PC-9 (cell line): ENCODE measurements around the gene RNF130. TPM values are rescaled to one million over a fixed set of nuclear protein-coding genes. Genes with fewer than 3 reads are reported as not detected.

Experiments used
- BruUV-seq: library from RNA; stranded (reverse); fragments of 400-500 nt; replicated peaks from 2 replicates; lab custom pipeline; 2021; lab: Mats Ljungman, UMichigan
- CTCF ChIA-PET: fragments of 300-600 bp; sonication (Branson Sonifier 250); formaldehyde crosslinking; loops from one replicate; lab custom pipeline; 2022; ENCODE audit warnings: antibody characterized with exemption; lab: Charles Lee
- POLR2A ChIA-PET: fragments of 300-600 bp; sonication (Branson Sonifier 250); formaldehyde crosslinking; loops from one replicate; lab custom pipeline; 2022; ENCODE audit warnings: antibody characterized with exemption; ENCODE audit not compliant: unreplicated experiment; lab: Charles Lee
- DNase-seq, 2 experiments: peaks; one replicate each; pipeline versions ENCODE4 v3.0.0 to v3.0.0-alpha.2; 2015 to 2022; ENCODE audit warnings: mixed read lengths in 1 of 2
- H2AFZ ChIP-seq: fragments of 200-600 bp; sonication (generic); 2 replicates; pipeline ENCODE4 v1.8.1; 2017; ENCODE audit warnings: antibody characterized with exemption
- H3F3A ChIP-seq: fragments of 200-600 bp; sonication (generic); 2 replicates; pipeline ENCODE4 v1.8.1; 2017; ENCODE audit warnings: antibody characterized with exemption, mild to moderate bottlenecking, low read depth; ENCODE audit not compliant: insufficient read depth
- H3K27ac ChIP-seq: fragments of 200-600 bp; sonication (generic); 2 replicates; pipeline ENCODE4 v1.6.1; 2016; ENCODE audit warnings: mixed run types
- H3K27me3 ChIP-seq: fragments of 200-600 bp; sonication (generic); 2 replicates; pipeline ENCODE4 v1.6.1; 2016; ENCODE audit warnings: low read depth, mixed run types; ENCODE audit not compliant: insufficient read depth
- H3K36me3 ChIP-seq: fragments of 200-600 bp; sonication (generic); 2 replicates; pipeline ENCODE4 v1.6.1; 2016; ENCODE audit warnings: low read depth, mixed run types
- H3K4me1 ChIP-seq: fragments of 200-600 bp; sonication (generic); replicated peaks from 2 replicates; pipeline ENCODE4 v1.6.1; 2016; ENCODE audit warnings: mixed run types; ENCODE audit not compliant: insufficient read depth
- H3K4me2 ChIP-seq: fragments of 200-600 bp; sonication (generic); 2 replicates; pipeline ENCODE4 v1.6.1; 2017; ENCODE audit warnings: mixed run types
- H3K4me3 ChIP-seq: fragments of 200-600 bp; sonication (generic); 2 replicates; pipeline ENCODE4 v1.6.1; 2016; ENCODE audit warnings: mixed run types
- H3K79me2 ChIP-seq: fragments of 200-600 bp; sonication (generic); 2 replicates; pipeline ENCODE4 v1.6.1; 2017; ENCODE audit warnings: low read depth, mixed run types
- H3K9me2 ChIP-seq: fragments of 200-600 bp; sonication (generic); 2 replicates; pipeline ENCODE4 v1.8.1; 2017; ENCODE audit warnings: mild to moderate bottlenecking; ENCODE audit not compliant: insufficient read depth
- H3K9me3 ChIP-seq: fragments of 200-600 bp; sonication (generic); 2 replicates; pipeline ENCODE4 v1.8.1; 2016; ENCODE audit warnings: low read depth; ENCODE audit not compliant: insufficient read depth
- H4K20me1 ChIP-seq: fragments of 200-600 bp; sonication (generic); 2 replicates; pipeline ENCODE4 v1.8.1; 2017; ENCODE audit not compliant: insufficient read depth
- EZH2 ChIP-seq: fragments of 200-600 bp; sonication (generic); IDR thresholded peaks from 2 replicates; pipeline ENCODE4 v1.8.0; 2017; ENCODE audit warnings: antibody characterized with exemption, low read depth
- intact Hi-C: fragments of 100-400 bp; cut with micrococcal nuclease; formaldehyde crosslinking; loops from one replicate; pipeline ENCODE4 v1.10.0; 2022; ENCODE audit not compliant: unreplicated experiment
- total RNA-seq: library from RNA; stranded (reverse); gene quantifications from 2 replicates; pipeline ENCODE4 v1.2.3, GENCODE V29; 2021
- TF ChIP-seq, protein P1 (sequence below): fragments of 200-600 bp; sonication (generic); conservative IDR thresholded peaks from 2 replicates; pipeline ENCODE4 v1.6.1; 2017; ENCODE audit warnings: mixed run types, antibody characterized with exemption, mild to moderate bottlenecking, moderate library complexity

The RNF130 gene
- total RNA-seq, 1 experiment from 2014 or later, result 49.6 TPM

DNA sequence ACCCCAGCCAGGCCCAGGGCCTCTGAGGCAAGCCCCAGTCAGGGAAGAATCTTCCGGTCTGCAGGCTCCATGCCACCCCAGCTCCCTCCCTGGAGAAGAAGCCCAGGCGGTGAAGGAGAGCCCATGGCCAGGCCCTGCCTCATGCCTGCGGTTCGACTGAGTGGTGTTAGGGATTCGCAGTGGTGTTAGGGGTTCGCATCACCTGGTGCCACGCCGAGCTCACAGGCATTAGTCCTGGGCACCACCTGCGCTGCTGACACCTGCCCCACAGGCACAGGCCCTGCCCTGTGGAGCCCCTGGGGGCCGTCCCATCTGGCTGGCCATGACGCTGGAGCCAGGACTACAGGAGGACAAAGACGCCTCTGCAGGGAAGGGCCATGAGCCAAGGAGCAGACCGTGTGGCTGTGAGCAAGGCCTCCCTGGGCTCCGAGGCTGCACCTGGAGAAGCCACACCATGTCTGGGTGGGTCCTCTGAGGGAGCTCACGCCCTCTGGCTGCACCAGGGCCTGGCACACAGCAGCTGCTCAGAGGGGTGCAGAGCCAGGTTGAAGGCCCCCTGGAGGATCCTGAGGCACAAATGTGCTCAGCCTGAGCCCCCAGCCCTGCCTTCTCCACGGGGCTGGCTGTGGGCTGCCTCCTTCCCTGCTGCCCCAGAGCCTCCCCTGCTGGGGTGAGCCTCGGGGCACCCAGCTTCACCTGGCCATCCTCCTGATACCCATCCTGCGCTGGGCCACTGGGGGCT lies 27.6 kb upstream of the RNF130 start:
- intact Hi-C loops, result no loop called here
- no peak for TF ChIP-seq EZH2
- BruUV-seq, result no TSS peak
- H3K27ac ChIP-seq, result no peak overlapping the region
- H4K20me1 ChIP-seq, result no peaks in the 10 kb centered on the region
- no peak for DNase-seq
- H3K36me3 ChIP-seq, result no peaks in the 10 kb centered on the region
- H2AFZ ChIP-seq, result no peak overlapping the region
- no peaks in the 10 kb centered on the region for H3K9me2 ChIP-seq
- no peaks in the 10 kb centered on the region for H3K9me3 ChIP-seq
- no peaks in the 10 kb centered on the region for H3K4me1 ChIP-seq
- H3F3A ChIP-seq, result no peaks in the 10 kb centered on the region
- no peaks in the 10 kb centered on the region for H3K79me2 ChIP-seq
- H3K4me2 ChIP-seq, result no peak overlapping the region
- no peak overlapping the region for H3K4me3 ChIP-seq
- CTCF ChIA-PET, result no interaction called here
- POLR2A ChIA-PET, result no interaction called here
- H3K27me3 ChIP-seq, result peaks cover 24% of the 10 kb centered on the region; the same call in 1 of the 2 replicates

DNA sequence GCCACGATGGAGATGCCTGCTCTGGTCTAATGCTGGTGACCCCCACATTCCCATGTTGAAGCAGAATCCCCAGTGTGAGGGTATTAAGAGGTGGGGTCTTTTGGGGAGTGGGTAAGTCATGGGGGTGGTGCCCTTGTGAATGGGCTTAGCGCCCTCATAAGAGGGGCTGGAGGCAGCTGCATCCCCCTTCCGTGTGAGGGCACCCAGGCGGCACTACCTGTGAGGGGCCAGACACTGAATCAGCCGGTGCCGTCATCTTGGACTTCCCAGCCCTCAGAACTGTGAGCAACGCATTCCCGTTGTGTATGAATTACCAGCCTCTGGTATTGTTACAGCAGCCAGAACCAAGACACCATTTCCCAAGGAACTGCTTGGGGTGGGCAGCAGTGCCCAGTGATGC lies 27.0 kb upstream of the RNF130 start:
- intact Hi-C loops, result no loop called here
- CTCF ChIA-PET, result no interaction called here

DNA sequence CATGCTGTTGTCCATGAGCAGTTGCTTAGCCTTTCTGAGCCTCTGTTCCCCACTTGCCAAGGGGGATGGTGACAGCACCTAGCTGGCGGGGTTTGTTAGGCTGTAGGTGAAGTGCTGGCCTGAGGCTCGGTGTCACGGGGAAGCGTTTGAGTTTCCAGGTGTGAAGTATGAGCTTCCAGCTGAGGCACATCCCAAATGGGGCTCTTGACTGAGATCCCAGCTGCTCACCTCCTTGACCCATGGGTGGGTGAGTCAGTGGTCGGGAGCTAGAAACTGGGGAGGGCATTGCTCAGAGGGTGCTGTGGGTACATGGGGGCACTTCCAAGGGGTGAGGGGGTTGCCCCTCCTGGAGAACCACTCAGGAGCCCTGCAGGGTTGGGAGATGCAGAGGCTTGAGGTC lies 26.4 kb upstream of the RNF130 start:
- H3K9me3 ChIP-seq, result no peaks in the 10 kb centered on the region
- TF ChIP-seq, protein P1, sequence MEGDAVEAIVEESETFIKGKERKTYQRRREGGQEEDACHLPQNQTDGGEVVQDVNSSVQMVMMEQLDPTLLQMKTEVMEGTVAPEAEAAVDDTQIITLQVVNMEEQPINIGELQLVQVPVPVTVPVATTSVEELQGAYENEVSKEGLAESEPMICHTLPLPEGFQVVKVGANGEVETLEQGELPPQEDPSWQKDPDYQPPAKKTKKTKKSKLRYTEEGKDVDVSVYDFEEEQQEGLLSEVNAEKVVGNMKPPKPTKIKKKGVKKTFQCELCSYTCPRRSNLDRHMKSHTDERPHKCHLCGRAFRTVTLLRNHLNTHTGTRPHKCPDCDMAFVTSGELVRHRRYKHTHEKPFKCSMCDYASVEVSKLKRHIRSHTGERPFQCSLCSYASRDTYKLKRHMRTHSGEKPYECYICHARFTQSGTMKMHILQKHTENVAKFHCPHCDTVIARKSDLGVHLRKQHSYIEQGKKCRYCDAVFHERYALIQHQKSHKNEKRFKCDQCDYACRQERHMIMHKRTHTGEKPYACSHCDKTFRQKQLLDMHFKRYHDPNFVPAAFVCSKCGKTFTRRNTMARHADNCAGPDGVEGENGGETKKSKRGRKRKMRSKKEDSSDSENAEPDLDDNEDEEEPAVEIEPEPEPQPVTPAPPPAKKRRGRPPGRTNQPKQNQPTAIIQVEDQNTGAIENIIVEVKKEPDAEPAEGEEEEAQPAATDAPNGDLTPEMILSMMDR, result no peak
- no peak for TF ChIP-seq EZH2
- H3K27ac ChIP-seq, result no peak overlapping the region
- no peaks in the 10 kb centered on the region for H3K79me2 ChIP-seq
- CTCF ChIA-PET, result no interaction called here
- H3K27me3 ChIP-seq, result peaks cover 14% of the 10 kb centered on the region; the same call in 1 of the 2 replicates
- no peaks in the 10 kb centered on the region for H3K4me1 ChIP-seq
- no peaks in the 10 kb centered on the region for H4K20me1 ChIP-seq
- BruUV-seq, result no TSS peak
- H2AFZ ChIP-seq, result no peak overlapping the region
- no peaks in the 10 kb centered on the region for H3K9me2 ChIP-seq
- POLR2A ChIA-PET, result interaction anchor here (0.6 kb wide), 1 partner anchor 723 kb away, joined by 3 read pairs; no protein-coding TSS in a partner anchor
- H3K4me3 ChIP-seq, result no peak overlapping the region
- no peaks in the 10 kb centered on the region for H3K36me3 ChIP-seq
- intact Hi-C loops, result no loop called here
- no peak overlapping the region for H3K4me2 ChIP-seq
- H3F3A ChIP-seq, result no peaks in the 10 kb centered on the region
- no peak for DNase-seq

More for the DNA sequence above, 27.0 kb upstream of the RNF130 start:
- Histone ChIP-seq H3F3A (no peaks in the 10 kb centered on the region), H3K9me2 (no peaks in the 10 kb centered on the region), H3K27me3 (peaks cover 20% of the 10 kb centered on the region; the same call in 1 of the 2 replicates), H3K9me3 (no peaks in the 10 kb centered on the region), H3K36me3 (no peaks in the 10 kb centered on the region), H3K4me1 (no peaks in the 10 kb centered on the region), H2AFZ (no peak overlapping the region), H4K20me1 (no peaks in the 10 kb centered on the region), H3K79me2 (no peaks in the 10 kb centered on the region), H3K27ac (no peak overlapping the region), H3K4me2 (no peak overlapping the region), H3K4me3 (no peak overlapping the region)
- DNase-seq, result no peak
- TF ChIP-seq EZH2, result no peak
- TF ChIP-seq, protein P1, result no peak
- BruUV-seq, result no TSS peak
- POLR2A ChIA-PET, result no interaction called here
